Measurements from ENCODE around the gene TRIM15.

Gene TRIM15

DNA sequence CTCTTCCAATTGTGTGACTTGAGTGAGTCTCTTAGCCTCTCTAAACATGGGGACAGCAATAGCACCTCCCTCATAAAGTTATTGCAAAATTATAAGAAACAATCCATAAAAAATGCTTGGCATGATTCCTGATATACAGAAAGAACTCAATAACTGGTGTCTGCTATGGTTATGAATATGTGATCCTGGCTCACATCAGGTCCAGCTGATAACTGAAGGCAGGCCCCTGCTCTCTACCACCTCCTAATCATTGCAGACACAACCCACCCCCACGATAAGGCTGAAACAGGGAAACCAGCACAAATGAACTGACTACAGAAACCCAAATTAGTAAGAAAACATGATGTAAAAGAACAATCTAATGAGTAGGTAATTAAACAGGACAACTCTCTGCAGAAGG lies 5.4 kb downstream of the TRIM15 start:
- TF ChIP-seq CTCF (IDR thresholded peaks at IDR 0.05; ENCODE audit: low read depth, low read length, missing control alignments) = no peak
- in situ Hi-C loops (cut with HindIII; ENCODE audit: low sequenced_read_pairs) = no loop called here
- H3K4me3 ChIP-seq (ENCODE audit: low read depth, low read length) = no peak overlapping the region
- DNase-seq (ENCODE audit: low read depth) = no peak

DNA sequence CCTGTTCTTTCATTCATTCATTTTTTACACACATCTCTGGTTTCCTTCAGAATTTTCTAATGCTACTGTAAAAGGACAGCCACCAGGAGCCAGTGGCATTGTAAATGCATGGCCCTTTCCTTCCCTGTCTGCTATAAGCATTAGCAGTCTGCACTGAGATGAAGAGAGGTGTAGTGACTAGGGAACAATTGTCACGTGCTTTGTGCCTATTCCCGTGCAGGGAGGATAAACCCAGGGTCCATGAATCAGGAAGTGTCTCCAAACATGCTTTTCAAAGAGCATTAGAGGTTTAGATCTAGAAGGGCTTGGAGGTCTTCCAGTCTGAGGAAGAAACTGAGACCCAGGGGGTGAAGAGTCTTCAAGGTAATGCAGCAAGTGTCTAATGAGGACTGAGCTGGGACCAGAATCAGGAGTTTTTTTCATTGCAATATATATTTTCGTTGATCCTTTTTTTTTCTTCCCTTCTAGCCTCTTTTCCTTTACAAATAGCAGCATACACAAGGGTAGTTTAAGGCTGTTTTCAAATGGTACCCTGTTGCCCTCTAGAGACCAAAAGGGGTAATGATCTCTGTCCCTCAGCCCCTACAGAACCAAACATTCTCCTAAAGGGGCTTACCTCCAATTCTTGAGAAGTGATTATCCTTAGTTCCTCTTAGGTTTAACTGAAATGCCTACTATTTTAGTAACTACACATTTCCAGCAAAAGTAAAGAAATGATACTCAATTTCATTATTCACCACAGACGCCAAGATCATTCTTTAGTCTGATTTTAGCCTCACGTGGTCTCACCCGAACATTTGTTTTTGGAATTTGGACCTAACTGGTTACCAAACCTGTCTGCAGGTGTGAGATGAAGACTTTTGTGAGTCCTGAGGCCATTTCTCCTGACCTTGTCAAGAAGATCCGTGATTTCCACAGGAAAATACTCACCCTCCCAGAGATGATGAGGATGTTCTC lies 6.6 kb downstream of the TRIM15 start:
- in situ Hi-C loops (cut with HindIII; ENCODE audit: low sequenced_read_pairs) = no loop called here
- TF ChIP-seq CTCF (IDR thresholded peaks at IDR 0.05; ENCODE audit: low read depth, low read length, missing control alignments) = peak; percentile 87
- no peak overlapping the region for H3K4me3 ChIP-seq (ENCODE audit: low read depth, low read length)
- DNase-seq (ENCODE audit: low read depth) = peak; percentile 31

GRCh38 chr6:30171677-30172471 lies 8.5 kb downstream of the TRIM15 start:
- DNase-seq (ENCODE audit: low read depth) = no peak
- in situ Hi-C loops (cut with HindIII; ENCODE audit: low sequenced_read_pairs) = no loop called here
- TF ChIP-seq CTCF (IDR thresholded peaks at IDR 0.05; ENCODE audit: low read depth, low read length, missing control alignments) = no peak
- H3K4me3 ChIP-seq (ENCODE audit: low read depth, low read length) = peak overlapping the region; percentile 10

- DNase-seq (ENCODE audit: low read depth) = no peak
- H3K4me3 ChIP-seq (ENCODE audit: low read depth, low read length) = no peak overlapping the region
- no peak for TF ChIP-seq CTCF (IDR thresholded peaks at IDR 0.05; ENCODE audit: low read depth, low read length, missing control alignments)
- in situ Hi-C loops (cut with HindIII; ENCODE audit: low sequenced_read_pairs) = no loop called here
Observed at GRCh38 chr6:30172681-30173080, 9.3 kb downstream of the TRIM15 start.

DNA sequence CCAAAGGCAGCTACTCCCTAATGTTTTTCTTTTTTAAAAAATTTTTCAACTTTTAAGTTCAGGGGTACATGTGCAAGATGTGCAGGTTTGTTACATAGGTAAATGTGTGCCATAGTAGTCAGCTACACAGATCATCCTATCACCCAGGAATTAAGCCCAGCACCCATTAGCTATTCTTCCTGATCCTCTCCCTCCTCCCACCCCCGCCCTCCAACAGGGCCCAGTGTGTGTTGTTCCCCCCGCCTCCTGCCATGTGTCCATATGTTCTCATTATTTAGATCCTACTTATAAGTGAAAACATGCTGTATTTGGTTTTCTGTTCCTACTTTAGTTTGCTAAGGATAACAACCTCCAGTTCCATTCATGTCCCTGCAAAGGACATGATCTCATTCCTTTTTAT lies 12.4 kb downstream of the TRIM15 start:
- no peak overlapping the region for H3K4me3 ChIP-seq (ENCODE audit: low read depth, low read length)
- no peak for DNase-seq (ENCODE audit: low read depth)
- TF ChIP-seq CTCF (IDR thresholded peaks at IDR 0.05; ENCODE audit: low read depth, low read length, missing control alignments) = no peak
- in situ Hi-C loops (cut with HindIII; ENCODE audit: low sequenced_read_pairs) = no loop called here

GRCh38 chr6:30178837-30179236 lies 15.5 kb downstream of the TRIM15 start:
- H3K4me3 ChIP-seq (ENCODE audit: low read depth, low read length) = no peak overlapping the region
- in situ Hi-C loops (cut with HindIII; ENCODE audit: low sequenced_read_pairs) = no loop called here
- TF ChIP-seq CTCF (IDR thresholded peaks at IDR 0.05; ENCODE audit: low read depth, low read length, missing control alignments) = no peak
- no peak for DNase-seq (ENCODE audit: low read depth)

Data from astrocyte of the cerebellum (primary cell).